B cell (primary cell): Measurements from ENCODE around the gene IL22RA1. TPM values are rescaled to one million over a fixed set of nuclear protein-coding genes. Genes with fewer than 3 reads are reported as not detected.
A peak's percentile ranks its signal among the peaks of the same experiment; 100 is the strongest.

ENCODE experiments used
- ATAC-seq: fragments of 200-7000 bp; cut with Tn5 transposase; one replicate; pipeline ENCODE4 v1.10.0; 2021; ENCODE audit warnings: low read depth, mild to moderate bottlenecking, moderate number of reproducible peaks, moderate library complexity
- CTCF ChIA-PET: fragments of 350-600 bp; sonication (Branson Sonifier 250); formaldehyde crosslinking; loops from one replicate; lab custom pipeline; 2021; ENCODE audit warnings: antibody characterized with exemption, inconsistent platforms; lab: Charles Lee
- POLR2A ChIA-PET: fragments of 350-600 bp; sonication (Branson Sonifier 250); formaldehyde crosslinking; loops from one replicate; lab custom pipeline; 2021; ENCODE audit warnings: antibody characterized with exemption; lab: Charles Lee
- DNase-seq: peaks from one replicate; pipeline ENCODE4 v3.0.0; 2013
- H2AFZ ChIP-seq: 2 replicates; pipeline ENCODE4 v1.6.1; 2012; ENCODE audit warnings: mild to moderate bottlenecking, low read depth, low read length; ENCODE audit not compliant: insufficient read depth, poor library complexity, severe bottlenecking
- H3K27ac ChIP-seq, 2 donors: 1 replicate in 1 of 2; 2 replicates in 1 of 2; pipeline ENCODE4 v1.5.1; 2012 to 2013; ENCODE audit warnings: low read length in 2 of 2, mild to moderate bottlenecking in 2 of 2, moderate library complexity in 1 of 2
- H3K27me3 ChIP-seq, 4 experiments: fragments of 200-600 bp in 1 of 4; sonication (generic) in 1 of 4; replicated peaks in 1 of 4; 1 replicate in 2 of 4; 2 replicates in 2 of 4; pipeline versions ENCODE4 v1.6.1 to v1.7.0; 2013 to 2016; ENCODE audit warnings: low read length in 3 of 4, mild to moderate bottlenecking in 2 of 4, mixed read lengths in 1 of 4, moderate library complexity in 1 of 4; ENCODE audit not compliant: insufficient read depth in 4 of 4, control insufficient read depth in 3 of 4; ENCODE audit errors: control extremely low read depth in 1 of 4
- H3K36me3 ChIP-seq, 2 experiments: replicated peaks in 1 of 2; 1 replicate in 1 of 2; 2 replicates in 1 of 2; pipeline versions ENCODE4 v1.6.1 to v1.7.1; 2013; ENCODE audit warnings: low read length in 1 of 2; ENCODE audit not compliant: insufficient read depth in 2 of 2, control insufficient read depth in 1 of 2; ENCODE audit errors: control extremely low read depth in 1 of 2, extremely low read depth in 1 of 2
- H3K4me1 ChIP-seq, 2 donors: fragments of 200-600 bp in 1 of 2; sonication (generic) in 1 of 2; 1 replicate in 1 of 2; 2 replicates in 1 of 2; pipeline versions ENCODE4 v1.5.1 to v1.6.1; 2013 to 2017; ENCODE audit warnings: low read length in 2 of 2; ENCODE audit not compliant: control insufficient read depth in 2 of 2, insufficient read depth in 2 of 2
- H3K4me2 ChIP-seq: replicated peaks from 2 replicates; pipeline ENCODE3; 2012; ENCODE audit warnings: mild to moderate bottlenecking, low read depth, low read length; ENCODE audit not compliant: poor library complexity, severe bottlenecking
- H3K4me3 ChIP-seq, 5 experiments: fragments of 200-600 bp in 1 of 5; sonication (generic) in 1 of 5; 1 replicate in 3 of 5; 2 replicates in 2 of 5; pipeline versions ENCODE4 v1.5.1 to v1.7.0; 2011 to 2016; ENCODE audit warnings: low read length in 4 of 5, mild to moderate bottlenecking in 4 of 5, low read depth in 2 of 5, control low read depth in 1 of 5, moderate library complexity in 1 of 5; ENCODE audit not compliant: insufficient read depth in 1 of 5; ENCODE audit errors: control extremely low read depth in 1 of 5, extremely low read depth in 1 of 5
- H3K79me2 ChIP-seq: fragments of 200-600 bp; sonication (generic); one replicate; pipeline ENCODE4 v1.6.0; 2016; ENCODE audit warnings: low read length; ENCODE audit not compliant: control insufficient read depth, insufficient read depth
- H3K9ac ChIP-seq: fragments of 200-600 bp; sonication (generic); 2 replicates; pipeline ENCODE4 v1.6.1; 2017; ENCODE audit warnings: mild to moderate bottlenecking, low read length, moderate library complexity
- H3K9me3 ChIP-seq, 3 donors: one replicate each; pipeline versions ENCODE4 v1.6.1 to v1.7.1; 2013; ENCODE audit warnings: low read length in 2 of 3; ENCODE audit not compliant: control insufficient read depth in 2 of 3, insufficient read depth in 1 of 3; ENCODE audit errors: control extremely low read depth in 1 of 3
- H4K20me1 ChIP-seq: 2 replicates; pipeline ENCODE4 v1.6.0; 2012; ENCODE audit warnings: mild to moderate bottlenecking, low read length; ENCODE audit not compliant: insufficient read depth, control insufficient read depth, poor library complexity, severe bottlenecking
- H3K27ac Mint-ChIP-seq: one replicate; pipeline ENCODE4 v1.8.0; 2021; ENCODE audit warnings: mixed read lengths
- H3K27me3 Mint-ChIP-seq: one replicate; pipeline ENCODE4 v1.8.0; 2021; ENCODE audit warnings: mixed read lengths
- H3K4me1 Mint-ChIP-seq: one replicate; pipeline ENCODE4 v1.8.0; 2021; ENCODE audit warnings: mixed read lengths
- H3K4me3 Mint-ChIP-seq: one replicate; pipeline ENCODE4 v1.8.0; 2021; ENCODE audit warnings: mixed read lengths
- H3K9me3 Mint-ChIP-seq: one replicate; pipeline ENCODE4 v1.8.0; 2022; ENCODE audit warnings: mixed read lengths; ENCODE audit not compliant: insufficient read depth
- CTCF ChIP-seq: fragments of 200-600 bp; IDR thresholded peaks from one replicate; pipeline ENCODE4 v1.8.0; 2022; ENCODE audit warnings: antibody characterized with exemption, mild to moderate bottlenecking
- EZH2 ChIP-seq: IDR thresholded peaks from 2 replicates; pipeline ENCODE4 v1.6.1; 2012; ENCODE audit warnings: borderline replicate concordance, low read depth, mild to moderate bottlenecking, moderate library complexity, low read length; ENCODE audit not compliant: insufficient read depth, poor library complexity, severe bottlenecking
- WGBS: methylation state at CpG from one replicate; pipeline ENCODE4 v1.1.5; 2013; ENCODE audit warnings: missing lambda C conversion rate; ENCODE audit not compliant: insufficient coverage; 5-methylcytosine and 5-hydroxymethylcytosine counted together
- intact Hi-C: fragments of 100-400 bp; cut with micrococcal nuclease; formaldehyde crosslinking; loops from one replicate; pipeline ENCODE4 v1.10.0; 2022
- polyA plus RNA-seq: library from polyadenylated mRNA; depleted of rRNA; stranded (reverse); fragments of >200 nt; gene quantifications from 2 replicates; pipeline ENCODE4 v1.2.3, GENCODE V29; 2012
- total RNA-seq, 2 donors: library from RNA; stranded (reverse); fragments of 120-200 nt in 1 of 2; gene quantifications; 1 replicate in 1 of 2; 2 replicates in 1 of 2; pipeline versions ENCODE4 v1.2.3 to v1.2.4, GENCODE V29; 2013 to 2022

Gene IL22RA1
- total and polyA plus RNA-seq, 2 donors (not counting 1 experiment from before 2014, with no cell fraction given) = 0.10 TPM

DNA sequence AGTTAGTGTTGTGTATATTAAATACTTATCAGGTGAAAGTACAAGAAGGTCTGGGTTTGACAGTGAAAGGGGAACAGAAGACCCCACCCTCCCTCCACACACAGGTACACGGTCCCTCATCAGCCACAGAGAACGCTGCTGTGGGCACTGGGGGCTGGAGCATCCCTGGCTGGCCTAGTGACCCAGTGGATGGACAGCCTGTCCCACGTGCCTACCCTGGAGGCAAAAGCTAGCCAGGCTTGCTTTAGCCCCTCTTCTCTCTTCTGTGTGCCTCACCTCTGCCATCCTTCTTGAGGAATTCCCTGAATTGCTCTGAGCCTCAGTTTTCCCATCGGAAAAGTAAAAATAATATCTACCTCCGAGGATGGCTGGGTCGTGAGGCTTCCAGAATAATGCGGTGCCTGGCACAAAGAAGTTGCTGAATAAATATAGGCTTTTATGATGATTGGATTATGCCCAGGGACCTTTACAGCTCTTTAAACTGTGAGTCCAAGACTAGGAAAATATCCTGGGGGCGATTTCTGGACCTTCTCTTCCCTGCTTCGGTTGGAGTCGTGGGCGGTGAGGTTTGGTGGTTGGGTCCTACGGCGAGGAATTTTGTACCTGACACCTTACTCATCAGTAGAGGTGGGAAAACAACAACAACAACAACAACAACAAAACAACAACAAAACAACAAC is 43.2 kb upstream of the IL22RA1 start:
- no peak for TF ChIP-seq CTCF
- TF ChIP-seq EZH2 = no peak
- peaks cover 55% of the 10 kb centered on the region for H3K79me2 ChIP-seq
- intact Hi-C loops = no loop called here
- peak overlapping the region; percentile 89 for H3K27ac Mint-ChIP-seq
- H3K9me3 Mint-ChIP-seq = no peaks in the 10 kb centered on the region
- H3K4me2 ChIP-seq = peak overlapping the region; percentile 75
- ATAC-seq = no peak
- ChIA-PET POLR2A (interaction anchor here (0.7 to 2.1 kb wide), 3 partner anchors 13 to 379 kb away, joined by 5 to 16 read pairs (median 5); no protein-coding TSS in a partner anchor), CTCF (interaction anchor here (1.0 to 19.0 kb wide), 5 partner anchors 13 to 227 kb away, joined by 3 to 616 read pairs (median 115); no protein-coding TSS in a partner anchor)
- H3K4me3 Mint-ChIP-seq = peak overlapping the region; percentile 95
- peaks cover 80% of the 10 kb centered on the region for H3K4me1 Mint-ChIP-seq
- no peak for DNase-seq
- no peaks in the 10 kb centered on the region for H3K27me3 Mint-ChIP-seq
- WGBS = 62% methylated on average over 7 of the region's 13 CpGs
- no peaks in the 10 kb centered on the region for H3K27me3 ChIP-seq
- H3K36me3 ChIP-seq = peaks cover 0 to 7% of the 10 kb centered on the region in 2 experiments
- peaks cover 60 to 68% of the 10 kb centered on the region in 2 donors for H3K4me1 ChIP-seq
- H3K27ac ChIP-seq = peak overlapping the region; percentile 68 to 82
- peaks cover 23% of the 10 kb centered on the region for H4K20me1 ChIP-seq
- peak overlapping the region; percentile 84 for H2AFZ ChIP-seq
- H3K9ac ChIP-seq = peak overlapping the region; percentile 74
- no peaks in the 10 kb centered on the region for H3K9me3 ChIP-seq
- peak overlapping the region; percentile 65 to 85 (median 77) for H3K4me3 ChIP-seq

- Histone ChIP-seq H3K4me2 (peak overlapping the region; percentile 75), H3K27ac (peak overlapping the region in 1 of 2 donors; percentile 82), H3K79me2 (peaks cover 66% of the 10 kb centered on the region), H3K9ac (peak overlapping the region; percentile 9), H3K36me3 (peaks cover 0 to 16% of the 10 kb centered on the region in 2 experiments), H3K4me3 (no peak overlapping the region), H2AFZ (no peak overlapping the region), H3K4me1 (peaks cover 49 to 60% of the 10 kb centered on the region in 2 donors), H3K27me3 (no peaks in the 10 kb centered on the region), H3K9me3 (no peaks in the 10 kb centered on the region), H4K20me1 (peaks cover 34% of the 10 kb centered on the region)
- Mint-ChIP-seq H3K27ac (peak overlapping the region; percentile 89), H3K9me3 (no peaks in the 10 kb centered on the region), H3K4me1 (peaks cover 76% of the 10 kb centered on the region), H3K4me3 (peak overlapping the region; percentile 95), H3K27me3 (no peaks in the 10 kb centered on the region)
- POLR2A ChIA-PET = no interaction called here
- CTCF ChIA-PET = interaction anchor here (1.0 to 19.0 kb wide), 5 partner anchors 13 to 228 kb away, joined by 3 to 616 read pairs (median 9); no protein-coding TSS in a partner anchor
- whole genome bisulfite sequencing = 94% methylated on average over 3 of the region's 4 CpGs
- no peak for TF ChIP-seq EZH2
- TF ChIP-seq CTCF = no peak
- intact Hi-C loops = no loop called here
- no peak for ATAC-seq
- no peak for DNase-seq
These were observed 42.1 kb upstream of the IL22RA1 start for GRCh38 chr1:24185076-24185475.
